Inflammatory macrophage (primary cell): Measurements from ENCODE around the gene HEMK1.

Source experiments
- DNase-seq, 2 donors: peaks; one replicate each; pipeline ENCODE4 v3.0.0-alpha.2; 2020 to 2022

HEMK1 gene

DNA sequence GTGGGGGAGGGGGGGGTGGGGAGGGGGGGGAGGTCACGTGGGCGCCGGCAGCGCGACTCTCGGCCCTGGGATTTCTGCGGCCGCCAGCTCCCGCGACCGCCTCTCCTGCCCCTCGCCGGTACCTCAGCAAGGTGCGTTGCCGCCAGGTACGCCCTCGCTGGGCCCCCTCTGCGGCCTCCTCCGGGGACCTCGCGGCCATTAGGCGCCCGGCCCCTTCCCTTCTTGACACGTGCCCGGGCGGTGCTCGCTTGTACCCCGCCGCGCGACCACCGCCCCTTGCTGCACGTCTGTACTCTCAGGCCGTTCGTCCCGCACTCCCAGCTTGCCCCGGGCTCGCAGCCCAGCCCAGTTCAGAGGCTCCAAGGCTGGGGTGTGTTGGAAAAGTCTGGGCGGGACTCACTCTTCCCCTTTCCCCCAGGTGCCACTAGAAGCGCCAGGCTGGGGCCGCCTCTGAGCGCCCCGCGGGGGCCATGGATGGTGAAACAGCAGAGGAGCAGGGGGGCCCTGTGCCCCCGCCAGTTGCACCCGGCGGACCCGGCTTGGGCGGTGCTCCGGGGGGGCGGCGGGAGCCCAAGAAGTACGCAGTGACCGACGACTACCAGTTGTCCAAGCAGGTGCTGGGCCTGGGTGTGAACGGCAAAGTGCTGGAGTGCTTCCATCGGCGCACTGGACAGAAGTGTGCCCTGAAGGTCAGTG is 47.9 kb downstream of the HEMK1 start, which contains the start of gene MAPKAPK3:
MAPKAPK3 (plus strand) TSS at position 56 of the 696 bp plus-strand sequence; CDS start at position 471, 415 bp downstream.
- peak in 1 of 2 donors; percentile 47 for DNase-seq

DNA sequence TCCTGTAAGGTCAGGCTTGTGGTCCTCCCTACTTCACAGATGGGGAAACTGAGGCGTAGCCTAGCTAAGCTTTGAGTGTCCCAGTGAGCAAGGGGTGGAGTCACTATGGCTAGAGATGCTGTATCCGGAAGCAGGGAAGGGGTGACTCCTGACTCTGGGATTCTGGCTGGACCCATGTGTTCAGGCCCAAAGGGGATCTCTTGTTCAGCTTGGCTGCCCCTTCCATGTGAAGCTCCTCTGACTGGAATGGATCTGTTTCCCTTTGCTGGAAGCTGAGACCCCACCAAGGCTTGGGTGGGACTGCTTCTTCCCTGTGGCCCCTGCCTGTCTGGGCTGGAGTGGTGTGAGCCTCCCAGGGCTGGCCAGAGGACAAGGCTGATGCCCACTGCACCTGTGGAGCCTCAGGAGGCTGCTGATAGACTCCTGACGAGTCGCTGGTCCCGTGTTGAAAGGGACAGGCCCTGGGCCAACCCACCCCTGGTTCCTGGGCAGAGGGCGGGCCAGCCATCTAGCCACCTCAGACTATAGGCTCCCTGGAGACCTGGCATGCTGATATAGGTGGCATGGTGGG is 48.7 kb downstream of the HEMK1 start:
- peak in 1 of 2 donors; percentile 30 for DNase-seq

DNA sequence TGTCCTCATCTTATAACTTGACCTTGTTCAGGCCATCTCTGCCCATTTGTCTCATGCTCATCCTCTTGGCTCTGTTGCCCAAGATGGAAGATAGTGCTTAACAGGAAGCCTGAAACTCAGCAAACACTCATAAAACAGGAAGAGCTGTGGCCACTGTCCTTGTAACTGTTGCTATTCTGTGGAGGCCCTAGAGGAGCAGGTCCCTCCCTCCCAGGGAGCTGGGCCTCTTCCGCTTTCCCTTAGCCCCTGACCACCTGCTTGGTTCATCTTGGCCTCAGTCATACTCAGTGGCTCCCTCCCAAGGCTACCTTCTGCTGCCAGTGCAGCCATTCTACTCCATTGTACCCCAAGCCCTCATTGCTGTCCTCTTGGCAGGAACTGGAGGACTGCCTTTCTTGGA is 51.1 kb downstream of the HEMK1 start:
- peak; percentile 89 to 90 for DNase-seq

DNA sequence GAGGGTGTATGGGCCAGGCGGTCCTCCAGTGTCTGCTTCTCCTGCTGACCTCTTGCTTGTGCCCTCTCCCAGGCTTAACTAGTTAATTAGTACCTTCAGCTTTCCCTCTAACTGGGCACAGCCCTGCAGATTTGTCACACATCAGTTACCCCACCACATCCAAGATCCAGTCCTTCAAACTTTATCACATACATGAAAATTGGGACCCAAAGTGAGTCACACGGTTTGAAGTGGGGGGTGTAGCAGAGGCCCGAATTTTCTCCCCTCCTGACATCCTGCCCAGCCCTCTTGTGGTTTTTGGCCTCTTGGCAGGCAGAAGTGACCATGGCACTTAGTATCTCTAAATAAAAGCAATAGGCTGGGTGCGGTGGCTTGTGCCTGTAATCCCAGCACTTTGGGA is 51.5 kb downstream of the HEMK1 start:
- peak; percentile 65 to 66 for DNase-seq

DNA sequence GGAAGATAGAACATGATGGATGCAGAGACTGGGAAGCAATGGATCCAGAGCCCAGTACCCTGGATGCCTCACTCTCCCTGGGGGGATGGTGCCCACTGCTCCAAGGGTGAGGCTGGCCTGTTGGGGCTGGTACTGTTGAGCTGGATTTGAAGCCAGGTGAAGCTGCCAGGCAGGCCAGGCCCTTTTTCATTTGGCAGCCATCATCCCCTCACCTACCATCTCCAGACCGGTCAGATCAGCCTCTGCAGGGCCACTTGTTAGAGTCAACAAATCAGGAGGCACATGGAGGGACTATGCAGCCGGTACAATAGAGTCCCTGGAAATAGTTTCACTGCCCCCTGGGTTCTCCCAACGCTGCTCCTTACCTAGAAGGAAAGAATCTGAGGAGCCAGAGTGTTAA is 53.6 kb downstream of the HEMK1 start:
- DNase-seq, result no peak

DNA sequence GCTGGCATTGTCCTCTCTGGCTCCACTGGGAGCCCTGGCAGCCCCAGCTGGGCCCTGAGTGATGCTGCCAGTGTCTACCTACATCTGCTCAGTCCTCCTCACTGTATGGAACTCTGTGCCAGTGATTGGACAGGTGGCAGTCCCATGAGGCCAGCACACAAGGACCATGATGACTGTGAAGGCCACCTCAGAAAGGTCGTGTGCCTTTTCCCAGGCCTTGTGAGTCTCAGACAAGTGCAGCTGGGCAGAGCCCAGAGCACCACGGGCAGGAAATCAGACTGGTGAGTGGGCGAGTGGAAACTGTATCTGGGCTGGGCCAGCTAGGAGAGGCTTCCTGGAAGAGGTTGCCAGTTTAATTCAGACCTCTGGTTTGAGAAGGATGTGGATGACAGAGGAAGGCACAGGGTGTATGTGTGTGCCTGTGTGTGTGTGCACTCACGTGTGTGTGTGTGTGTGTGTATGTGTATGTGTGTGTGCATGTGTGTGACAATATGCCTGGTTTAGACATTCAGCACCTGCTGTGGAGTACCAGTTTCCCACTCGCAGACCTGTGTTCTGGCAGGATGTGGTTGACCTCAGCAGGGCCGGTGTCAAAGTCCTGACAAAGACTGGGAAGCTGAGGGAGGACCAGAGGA is 54.6 kb downstream of the HEMK1 start:
- peak; percentile 73 to 75 for DNase-seq

DNA sequence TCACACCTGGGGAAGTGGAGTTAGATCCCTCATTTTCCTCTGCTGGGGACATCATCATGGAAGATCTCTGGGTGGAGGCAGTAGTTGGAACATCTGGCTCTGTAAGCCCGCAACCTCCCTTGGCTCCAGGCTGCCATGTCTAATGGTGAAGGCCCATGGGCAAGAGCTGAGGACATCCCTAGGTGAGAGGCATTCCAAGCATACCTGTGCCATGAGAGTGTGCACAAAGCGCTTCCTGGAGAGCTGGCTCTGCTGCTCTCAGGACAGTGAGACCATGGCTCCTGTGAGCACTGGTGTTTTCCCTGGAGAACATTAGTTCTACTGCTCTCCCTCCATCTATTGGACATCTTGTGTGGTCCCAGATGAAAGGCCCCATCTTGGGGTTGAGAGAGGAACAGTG is 55.3 kb downstream of the HEMK1 start:
- no peak for DNase-seq

DNA sequence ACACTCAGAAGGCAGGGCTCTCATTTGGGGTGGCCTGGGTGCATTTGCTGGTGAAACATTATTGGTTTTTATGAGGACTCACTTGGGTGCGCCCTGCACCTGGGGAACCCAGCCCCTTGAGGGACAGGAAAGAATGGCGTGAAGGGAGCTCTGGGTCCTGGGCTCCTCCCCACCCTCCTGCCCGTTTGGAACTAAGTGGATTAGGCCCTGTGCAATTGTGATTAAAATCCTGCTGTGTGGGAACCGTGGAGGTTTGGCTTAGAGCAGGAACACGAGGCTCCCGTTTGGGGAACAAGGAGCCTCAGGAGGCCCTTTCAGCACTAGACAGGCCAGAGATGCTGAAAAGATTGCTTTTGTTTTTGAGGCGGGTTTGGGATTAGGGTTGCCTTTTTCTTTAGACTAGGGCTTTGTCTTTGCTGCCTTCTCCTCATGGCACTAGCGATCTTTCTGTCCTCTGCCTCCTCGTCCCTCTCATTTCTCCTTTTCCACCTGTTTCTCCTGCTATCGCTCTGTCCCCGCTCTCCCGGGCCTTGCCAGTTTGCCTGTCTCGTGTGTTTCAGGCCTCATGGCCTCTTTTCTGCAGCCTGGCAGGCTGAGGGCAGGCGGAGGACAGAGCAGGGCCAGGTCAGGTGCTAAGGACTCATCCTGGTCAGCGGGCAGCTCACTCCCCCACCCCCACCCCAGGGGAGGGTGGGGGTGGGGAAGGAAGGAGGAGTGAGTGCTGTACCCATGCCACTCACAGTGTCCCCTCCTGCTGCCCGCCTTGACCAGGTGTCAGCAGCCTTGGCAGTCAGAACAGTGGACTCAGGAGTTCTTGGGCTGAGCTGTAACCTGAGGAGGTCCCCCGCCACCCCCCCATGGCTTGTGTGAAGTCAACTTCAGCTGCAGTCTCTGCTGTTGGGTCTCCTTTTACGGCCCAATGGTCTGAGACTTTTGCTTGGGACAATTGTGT is 56.2 kb downstream of the HEMK1 start:
- no peak for DNase-seq

DNA sequence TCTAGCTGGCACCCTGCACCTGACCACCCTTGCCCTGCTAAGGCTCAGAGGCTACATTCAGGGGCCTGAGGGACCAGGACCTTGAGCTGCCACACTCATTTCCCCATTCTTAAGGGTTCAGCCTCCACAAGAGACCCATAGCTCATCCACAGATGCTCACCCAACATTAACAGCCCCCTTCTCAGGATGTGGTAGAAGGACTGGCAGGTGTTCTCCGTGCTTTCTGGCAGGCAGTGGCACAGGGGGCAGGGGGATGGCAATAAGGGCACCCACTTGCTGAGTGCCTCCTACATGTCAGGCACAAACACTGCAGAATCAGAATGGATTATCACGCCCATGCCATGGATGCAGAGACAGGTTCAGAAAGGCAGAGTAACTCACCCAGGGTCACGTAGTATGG is 57.1 kb downstream of the HEMK1 start:
- no peak for DNase-seq

DNA sequence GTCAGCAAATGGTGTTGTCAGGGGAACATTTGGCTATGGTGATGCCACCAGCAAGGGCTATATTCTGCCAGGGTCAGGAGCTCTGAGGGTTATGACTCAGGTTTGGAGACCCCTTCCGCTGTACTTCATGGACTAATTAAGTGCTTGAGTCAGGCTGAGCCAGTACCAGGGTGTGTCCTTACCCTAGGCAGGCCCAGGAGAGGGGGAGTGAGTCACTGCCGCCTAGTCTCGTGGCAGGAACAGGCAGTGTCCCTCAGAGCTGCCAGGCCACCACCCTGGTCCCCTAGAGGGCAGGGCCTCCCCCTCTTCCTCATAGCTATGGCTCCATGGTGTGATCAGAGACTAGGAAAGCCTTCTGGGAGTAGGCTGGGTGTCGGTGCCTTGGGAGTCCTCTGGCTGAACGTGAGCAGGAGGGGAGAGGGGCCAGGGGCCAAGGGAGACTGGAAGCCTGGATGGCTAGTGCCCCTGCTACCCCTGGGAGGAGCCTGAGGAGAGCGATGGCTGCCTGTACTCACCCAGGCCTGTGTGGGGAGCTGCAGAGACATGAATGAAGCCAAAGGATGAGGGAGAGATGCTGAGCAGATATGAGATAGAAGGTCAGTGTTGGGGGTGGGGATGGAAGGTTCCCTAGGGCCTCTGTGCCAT is 58.2 kb downstream of the HEMK1 start:
- peak; percentile 86 to 88 for DNase-seq

DNA sequence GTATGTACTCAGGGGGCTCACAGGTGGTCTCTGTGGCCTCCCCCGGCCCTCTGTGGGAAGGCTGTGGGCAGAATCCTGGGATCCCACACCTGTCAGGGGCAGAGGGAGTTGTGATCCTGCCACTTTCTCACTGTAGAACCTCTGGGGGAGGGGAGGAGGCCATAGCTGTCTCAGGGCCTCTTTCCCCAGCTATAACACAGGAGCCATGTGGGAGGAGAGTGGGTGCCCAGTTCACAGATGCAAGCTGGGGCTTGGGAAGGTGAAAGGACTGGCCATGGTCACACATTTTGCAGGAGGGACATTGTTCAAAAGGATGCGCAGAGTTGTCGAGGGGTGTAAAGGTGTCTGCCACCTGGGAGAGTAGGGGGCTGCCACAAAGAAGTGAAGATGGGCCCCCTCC is 59.3 kb downstream of the HEMK1 start:
- no peak for DNase-seq

DNA sequence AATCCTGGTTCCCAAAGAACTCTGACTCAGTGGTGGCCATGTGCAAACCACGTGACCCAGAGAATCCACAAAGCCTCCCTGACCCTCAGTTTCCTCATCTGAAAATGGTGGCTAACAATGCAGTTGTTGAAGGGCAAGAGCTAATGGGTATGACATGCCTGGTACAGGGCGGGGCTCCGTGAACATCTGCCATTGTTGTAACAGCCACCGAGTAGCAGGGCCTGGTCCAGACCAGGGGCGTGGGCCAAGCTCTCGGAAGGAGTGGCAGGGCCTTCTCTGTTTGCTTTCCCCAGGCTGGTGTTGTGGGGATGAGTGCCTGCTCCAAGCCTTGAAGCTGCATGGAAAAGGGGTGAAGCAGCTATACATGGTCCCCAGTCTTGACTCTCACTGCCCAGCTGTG is 61.1 kb downstream of the HEMK1 start:
- no peak for DNase-seq

DNA sequence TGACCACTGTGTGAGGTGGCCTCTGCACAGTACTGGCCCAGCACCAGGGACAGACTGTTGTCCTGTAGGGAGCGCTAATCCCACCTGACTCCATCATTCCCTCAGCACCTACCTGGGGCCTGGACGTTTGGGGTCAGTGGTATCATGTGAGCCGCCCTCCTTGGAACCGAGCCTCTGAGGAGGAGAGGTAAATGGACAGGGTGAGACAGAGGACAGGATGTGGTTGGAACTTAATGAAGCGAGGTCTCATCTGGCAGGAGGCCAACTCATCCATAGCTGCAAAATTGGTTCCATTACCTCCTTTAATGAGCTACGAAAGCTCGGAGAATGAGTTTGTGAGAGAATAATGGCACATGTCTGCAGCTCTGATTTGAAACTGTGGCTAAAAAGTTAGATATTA is 61.6 kb downstream of the HEMK1 start:
- DNase-seq, result no peak

DNA sequence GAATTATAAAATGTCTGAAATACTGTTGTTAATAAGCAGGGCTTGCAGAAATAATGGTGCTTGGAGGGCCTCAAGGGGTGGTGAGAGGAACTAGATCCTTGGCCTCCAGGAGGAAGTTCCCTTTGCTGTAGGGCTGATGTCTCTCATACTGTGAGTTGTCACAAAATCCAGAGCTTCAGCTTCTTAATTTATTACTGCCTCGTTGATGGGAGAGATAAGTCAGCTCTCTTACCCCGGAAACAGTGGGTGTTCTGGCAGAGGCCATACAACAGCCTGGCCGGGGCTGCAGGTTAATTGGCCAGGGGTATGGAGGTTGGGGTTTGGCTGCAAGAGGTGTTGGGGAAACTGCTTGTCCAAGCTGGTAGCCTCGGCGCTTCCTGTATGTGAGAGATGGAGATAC is 63.1 kb downstream of the HEMK1 start:
- DNase-seq, result peak; percentile 78

DNA sequence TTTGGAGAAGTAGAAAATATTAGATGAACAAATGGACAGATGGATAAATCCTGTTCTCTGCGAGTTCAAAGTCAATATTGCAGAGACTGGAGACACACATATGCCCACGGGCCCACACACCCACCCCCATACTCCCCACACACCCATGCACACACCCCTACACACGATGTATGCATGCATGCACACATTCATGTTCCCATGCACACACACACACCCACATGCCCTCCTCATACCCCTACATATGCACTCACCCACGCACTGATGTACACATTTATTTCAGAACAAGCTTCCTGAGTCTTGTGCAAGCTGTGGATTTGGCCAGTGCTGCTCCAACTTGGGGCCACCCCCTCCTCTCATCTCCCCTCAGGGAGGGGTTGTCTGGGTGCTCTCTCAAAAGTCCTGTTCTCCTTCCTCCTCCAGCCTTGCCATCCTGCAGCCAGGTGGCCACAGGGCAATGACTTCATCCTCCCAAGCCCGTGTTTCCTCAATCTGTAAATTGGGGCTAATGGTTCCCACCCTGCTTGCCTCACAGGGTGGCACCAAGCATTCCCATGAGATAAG is 64.0 kb downstream of the HEMK1 start:
- peak; percentile 43 to 67 for DNase-seq

DNA sequence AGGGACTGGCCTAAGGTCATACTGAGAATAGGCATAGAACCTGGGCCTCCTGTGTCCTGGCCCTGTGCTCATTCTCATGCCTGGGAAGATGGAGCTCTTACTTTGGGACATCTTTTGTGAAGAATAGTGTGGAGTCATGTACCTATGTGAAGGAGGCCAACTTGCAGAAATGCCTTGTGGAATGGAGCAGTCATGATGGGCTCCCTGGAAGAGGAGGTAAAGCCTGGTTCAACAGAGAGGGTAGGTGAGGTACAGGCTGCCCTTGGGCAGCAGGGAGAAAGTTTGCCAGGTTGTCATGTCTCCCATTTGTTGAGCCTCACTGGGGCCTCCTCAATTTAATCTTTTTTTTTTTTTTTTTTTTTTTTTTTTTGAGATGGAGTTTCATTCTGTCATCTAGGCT is 65.7 kb downstream of the HEMK1 start:
- DNase-seq, result no peak

DNA sequence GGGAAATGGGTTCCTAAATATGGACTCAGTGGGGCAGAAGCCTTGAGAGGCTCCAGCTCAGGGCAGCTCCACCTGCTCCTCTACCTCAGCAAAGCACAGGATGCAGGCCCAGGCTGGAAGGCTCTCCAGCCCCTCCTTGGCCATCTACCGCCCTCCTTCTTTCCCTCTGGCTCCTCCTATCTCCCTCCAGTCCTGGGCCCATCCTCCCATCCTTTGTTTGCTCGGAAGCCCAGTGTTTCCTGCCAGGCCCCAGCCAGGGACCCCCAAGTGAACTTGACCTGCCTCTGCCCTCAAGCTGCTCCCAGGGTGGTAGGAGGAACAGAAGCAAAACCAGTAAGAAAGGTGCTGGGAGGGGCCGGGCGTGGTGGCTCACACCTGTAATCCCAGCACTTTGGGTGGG is 67.7 kb downstream of the HEMK1 start:
- DNase-seq, result no peak

DNA sequence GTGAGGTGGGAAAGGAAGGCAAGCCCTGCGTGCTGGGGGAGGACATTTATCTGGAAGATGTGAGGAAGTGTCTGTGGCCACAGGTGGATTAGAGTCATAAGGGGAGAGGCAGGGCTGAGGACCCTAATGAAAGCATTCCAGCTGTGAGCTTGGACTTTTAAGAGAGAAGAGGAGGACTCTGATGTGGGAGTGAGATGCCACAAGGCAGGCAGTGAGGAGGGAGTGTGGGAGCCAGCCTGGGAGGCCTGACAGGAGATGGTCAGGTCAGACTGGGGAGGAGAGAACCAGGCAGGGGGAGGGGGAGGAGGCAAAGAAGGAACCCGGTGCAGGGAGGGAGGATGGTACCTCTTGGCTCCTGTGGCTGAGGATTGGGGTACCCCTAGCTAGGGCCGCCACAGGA is 68.6 kb downstream of the HEMK1 start:
- DNase-seq, result no peak

DNA sequence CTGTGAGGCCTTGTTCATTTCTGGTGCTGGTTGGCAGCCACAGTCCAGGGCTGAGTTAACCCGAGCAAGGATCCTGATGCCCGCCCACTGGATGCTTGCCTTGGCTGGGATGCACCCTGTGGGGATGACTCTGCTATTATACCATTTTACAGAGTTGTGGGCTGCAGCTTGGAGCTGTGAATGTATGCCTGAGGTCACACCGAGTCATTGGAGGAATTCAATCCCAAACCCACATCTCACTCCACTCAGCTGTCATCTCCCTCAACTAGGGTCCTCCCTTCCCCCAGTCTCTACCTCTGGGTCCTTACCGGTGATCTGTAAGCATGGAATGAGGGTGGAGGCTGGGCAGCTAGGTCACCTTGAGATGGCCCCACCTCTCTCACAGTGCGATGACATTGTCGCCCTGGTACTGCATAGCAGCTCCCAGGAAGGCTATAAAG is 69.8 kb downstream of the HEMK1 start:
- peak in 1 of 2 donors; percentile 71 for DNase-seq

DNA sequence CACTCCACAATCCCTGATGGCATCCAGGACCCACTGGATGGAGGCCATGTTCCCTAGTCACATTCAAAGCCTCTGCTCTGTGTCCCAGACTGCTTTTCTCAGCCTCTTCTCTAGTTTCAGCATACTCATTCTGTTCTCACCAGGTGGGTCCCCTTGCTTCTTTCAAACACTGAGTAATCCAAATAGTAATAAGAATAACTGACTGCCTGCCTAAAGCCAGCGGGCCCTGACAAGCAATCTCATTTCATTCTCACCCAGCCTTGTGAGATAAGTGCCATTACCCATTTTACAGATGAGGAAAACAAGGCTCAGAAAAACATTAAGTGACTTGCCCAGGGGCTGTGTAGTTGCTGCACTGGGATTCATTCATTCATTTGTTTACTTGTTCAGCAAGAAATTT is 73.1 kb downstream of the HEMK1 start:
- DNase-seq, result no peak

DNA sequence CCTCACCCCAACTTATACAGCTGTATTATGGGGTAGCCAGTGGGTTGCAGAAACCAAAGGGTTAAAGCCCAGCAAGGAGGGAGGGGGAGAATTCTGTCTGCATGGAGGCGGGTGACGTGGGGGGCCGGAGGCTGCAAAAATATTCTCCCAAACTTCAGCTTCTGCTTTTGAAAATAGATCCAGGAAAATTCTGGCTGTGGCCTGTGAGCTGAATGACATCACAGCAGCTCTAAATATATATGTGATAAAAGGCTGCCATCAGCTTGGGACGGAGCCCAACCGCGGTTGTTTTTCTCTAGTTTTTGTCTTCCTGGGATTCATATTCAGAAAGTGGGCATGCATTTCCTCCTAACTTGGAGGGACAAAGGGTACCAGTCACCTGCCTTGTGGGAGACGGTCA is 75.2 kb downstream of the HEMK1 start:
- DNase-seq, result no peak

DNA sequence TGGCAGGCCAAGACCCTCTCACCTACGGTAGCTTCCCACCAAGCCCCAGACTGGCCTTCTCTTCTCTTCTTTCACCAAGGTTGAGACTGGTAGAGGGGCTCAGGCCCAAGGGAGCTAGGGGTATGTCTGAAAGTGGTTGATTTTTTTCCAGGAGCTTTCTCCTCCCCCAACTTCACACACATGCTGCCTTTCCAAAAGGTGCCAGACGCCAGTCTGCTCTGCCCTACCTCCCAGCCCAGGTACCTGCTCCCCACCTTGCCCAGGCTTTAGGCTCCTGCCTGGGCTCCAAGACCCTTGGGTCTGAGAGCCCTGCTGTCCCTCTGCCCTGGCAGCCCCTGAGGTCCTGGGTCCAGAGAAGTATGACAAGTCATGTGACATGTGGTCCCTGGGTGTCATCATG is 76.1 kb downstream of the HEMK1 start:
- DNase-seq, result no peak
